Breast epithelium (tissue), 3 donors: Measurements from ENCODE around the gene SMIM11.

Source experiments
- CTCF ChIP-seq, 3 donors: fragments of 450-650 bp; IDR thresholded peaks; one replicate each; pipeline ENCODE4 v1.5.1; 2016 to 2017; ENCODE audit warnings: antibody characterized with exemption in 3 of 3, mild to moderate bottlenecking in 3 of 3, moderate library complexity in 3 of 3
- POLR2A ChIP-seq: fragments of 450-650 bp; IDR thresholded peaks from one replicate; pipeline ENCODE4 v1.6.1; 2016; ENCODE audit warnings: antibody characterized with exemption, mild to moderate bottlenecking, moderate library complexity
- POLR2AphosphoS5 ChIP-seq, 3 donors: sonication (generic); formaldehyde crosslinking; IDR thresholded peaks; one replicate each; pipeline ENCODE4 v1.6.1; 2017; ENCODE audit warnings: antibody characterized with exemption in 3 of 3

- TF ChIP-seq CTCF (IDR thresholded peaks at IDR 0.05): no peak
- no peak for TF ChIP-seq POLR2A
- TF ChIP-seq POLR2AphosphoS5 (IDR thresholded peaks at IDR 0.05): no peak
These were observed 32.8 kb upstream of the SMIM11 start for GRCh38 chr21:34342476-34342875.
